Right forelimb (tissue), 1 donor: Measurements from ENCODE around the gene NFE2L3.
"Not testable (repeated sequence)": the region's sequence is repeated elsewhere in the genome, so short reads cannot be mapped to it uniquely, and the experiment has no call there.

ENCODE experiments used
- DNase-seq: peaks from one replicate; pipeline ENCODE4 v3.0.0-alpha.2; 2018

NFE2L3 gene

DNA sequence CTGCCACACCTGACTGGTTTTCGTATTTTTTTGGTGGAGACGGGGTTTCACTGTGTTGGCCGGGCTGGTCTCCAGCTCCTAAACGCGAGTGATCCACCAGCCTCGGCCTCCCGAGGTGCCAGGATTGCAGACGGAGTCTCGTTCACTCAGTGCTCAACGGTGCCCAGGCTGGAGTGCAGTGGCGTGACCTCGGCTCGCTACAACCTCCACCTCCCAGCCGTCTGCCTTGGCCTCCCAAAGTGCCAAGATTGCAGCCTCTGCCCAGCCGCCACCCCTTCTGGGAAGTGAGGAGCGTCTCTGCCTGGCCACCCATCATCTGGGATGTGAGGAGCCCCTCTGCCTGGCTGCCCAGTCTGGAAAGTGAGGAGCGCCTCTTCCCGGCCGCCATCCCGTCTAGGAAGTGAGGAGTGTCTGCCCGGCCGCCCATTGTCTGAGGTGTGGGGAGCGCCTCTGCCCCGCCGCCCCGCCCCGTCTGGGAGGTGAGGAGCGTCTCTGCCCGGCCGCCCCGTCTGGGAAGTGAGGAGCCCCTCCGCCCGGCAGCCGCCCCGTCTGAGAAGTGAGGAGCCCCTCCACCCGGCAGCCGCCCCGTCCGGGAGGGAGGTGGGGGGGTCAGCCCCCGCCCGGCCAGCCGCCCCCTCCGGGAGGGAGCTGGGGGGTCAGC lies 4.2 kb upstream of the NFE2L3 start:
- DNase-seq, result not testable (repeated sequence)

DNA sequence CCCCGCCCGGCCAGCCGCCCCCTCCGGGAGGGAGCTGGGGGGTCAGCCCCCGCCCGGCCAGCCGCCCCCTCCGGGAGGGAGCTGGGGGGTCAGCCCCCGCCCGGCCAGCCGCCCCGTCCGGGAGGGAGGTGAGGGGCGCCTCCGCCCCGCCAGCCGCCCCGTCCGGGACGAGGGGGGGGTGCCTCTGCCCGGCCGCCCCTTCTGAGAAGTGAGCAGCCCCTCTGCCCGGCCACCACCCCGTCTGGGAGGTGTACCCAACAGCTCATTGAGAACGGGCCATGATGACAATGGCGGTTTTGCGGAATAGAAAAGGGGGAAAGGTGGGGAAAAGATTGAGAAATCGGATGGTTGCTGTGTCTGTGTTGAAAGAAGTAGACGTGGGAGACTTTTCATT lies 3.7 kb upstream of the NFE2L3 start:
- not testable (repeated sequence) for DNase-seq

- DNase-seq, result no peak
These were observed 2.5 kb upstream of the NFE2L3 start for GRCh38 chr7:26149391-26149977.

DNA sequence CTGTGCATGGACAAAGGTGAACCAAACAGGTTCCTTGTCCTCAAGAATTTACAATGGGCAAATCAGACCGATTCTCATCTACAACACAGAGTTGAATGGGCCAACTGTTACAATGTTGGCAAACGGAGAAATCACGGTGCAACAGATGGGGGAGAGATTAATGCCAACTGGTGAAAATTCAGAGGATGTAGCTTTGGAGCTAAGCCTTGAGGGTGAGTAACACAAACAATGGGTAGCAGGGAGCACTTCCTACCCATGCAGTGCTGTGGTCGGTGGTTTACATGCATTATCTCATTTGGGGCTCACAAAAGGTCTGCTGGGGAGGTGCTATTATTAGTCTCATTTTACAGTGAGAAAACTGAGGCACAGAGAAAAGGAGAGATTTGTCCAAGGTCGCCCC lies 902 bp upstream of the NFE2L3 start:
- DNase-seq, result no peak

GRCh38 chr7:26151650-26151952 lies 397 bp upstream of the NFE2L3 start:
- no peak for DNase-seq

GRCh38 chr7:26152782-26153240 lies 813 bp downstream of the NFE2L3 start:
- not testable (repeated sequence) for DNase-seq

DNA sequence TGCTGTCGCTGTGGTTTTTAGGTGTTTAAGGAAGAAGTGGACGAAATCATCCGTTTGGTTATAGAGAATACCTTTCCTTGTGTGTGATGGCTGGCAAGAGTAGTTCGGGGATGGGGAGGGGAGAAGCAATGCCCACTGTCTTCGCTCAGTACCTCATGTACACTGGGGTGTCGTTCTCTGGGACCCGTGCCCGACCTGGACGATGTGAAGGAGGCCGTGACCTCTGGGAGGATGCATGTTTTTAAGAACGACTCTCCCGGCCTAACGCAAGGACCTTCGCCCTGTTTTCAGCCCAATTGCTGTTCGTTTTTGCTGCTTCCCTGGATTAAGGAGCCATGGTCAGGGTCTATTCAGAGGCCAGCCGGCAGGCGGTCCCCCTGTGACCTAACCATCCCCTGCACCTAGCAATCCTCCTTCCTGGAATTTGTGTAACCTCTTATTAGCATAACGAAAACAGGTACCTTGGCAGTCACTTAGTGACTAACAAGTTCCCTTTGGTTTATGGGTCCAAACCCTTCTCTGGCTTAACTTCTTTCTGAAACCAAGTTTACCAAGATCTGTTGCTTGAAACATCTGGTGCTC lies 1.3 kb downstream of the NFE2L3 start:
- no peak for DNase-seq

GRCh38 chr7:26153823-26154783 lies 2.1 kb downstream of the NFE2L3 start:
- DNase-seq, result no peak

DNA sequence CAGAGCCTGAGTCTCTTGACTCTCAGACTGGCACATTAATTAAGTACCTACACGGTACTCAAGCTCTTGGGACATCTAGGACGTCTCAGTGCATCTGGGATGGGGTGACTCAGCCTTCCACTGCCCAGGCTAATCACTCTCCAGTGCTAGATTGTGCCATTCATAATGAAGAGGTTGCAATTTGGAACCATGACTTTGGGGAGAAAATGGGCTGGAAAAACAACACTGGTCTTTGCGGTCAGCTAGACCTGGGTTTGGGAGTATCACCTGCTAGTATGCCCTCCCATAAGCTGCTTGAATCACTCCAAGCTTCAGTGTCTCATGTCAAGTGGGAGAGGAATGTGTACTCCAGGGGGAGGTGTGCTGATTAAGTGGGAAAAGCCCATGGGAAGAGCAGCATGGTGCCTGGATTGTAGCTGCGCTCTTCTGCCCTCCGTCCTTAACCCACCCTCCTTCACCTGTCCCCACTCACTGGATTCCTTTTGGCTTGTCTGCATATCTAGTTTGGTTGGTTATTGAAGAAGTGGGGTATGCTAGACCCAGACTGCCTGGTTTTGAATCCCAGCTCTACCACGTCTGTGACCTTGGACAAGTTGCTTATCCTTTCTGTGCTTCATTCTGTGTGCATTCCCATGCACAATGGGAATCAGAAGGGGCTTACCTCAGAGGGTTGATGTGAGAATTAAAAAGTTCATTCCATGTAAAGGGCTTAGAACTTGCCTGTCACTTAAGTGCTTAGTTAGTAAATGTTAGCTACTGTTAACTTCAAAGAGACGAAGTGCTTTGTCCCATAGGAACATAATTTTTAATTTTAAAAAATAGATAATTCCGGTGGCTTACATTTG lies 3.8 kb downstream of the NFE2L3 start:
- no peak for DNase-seq

DNA sequence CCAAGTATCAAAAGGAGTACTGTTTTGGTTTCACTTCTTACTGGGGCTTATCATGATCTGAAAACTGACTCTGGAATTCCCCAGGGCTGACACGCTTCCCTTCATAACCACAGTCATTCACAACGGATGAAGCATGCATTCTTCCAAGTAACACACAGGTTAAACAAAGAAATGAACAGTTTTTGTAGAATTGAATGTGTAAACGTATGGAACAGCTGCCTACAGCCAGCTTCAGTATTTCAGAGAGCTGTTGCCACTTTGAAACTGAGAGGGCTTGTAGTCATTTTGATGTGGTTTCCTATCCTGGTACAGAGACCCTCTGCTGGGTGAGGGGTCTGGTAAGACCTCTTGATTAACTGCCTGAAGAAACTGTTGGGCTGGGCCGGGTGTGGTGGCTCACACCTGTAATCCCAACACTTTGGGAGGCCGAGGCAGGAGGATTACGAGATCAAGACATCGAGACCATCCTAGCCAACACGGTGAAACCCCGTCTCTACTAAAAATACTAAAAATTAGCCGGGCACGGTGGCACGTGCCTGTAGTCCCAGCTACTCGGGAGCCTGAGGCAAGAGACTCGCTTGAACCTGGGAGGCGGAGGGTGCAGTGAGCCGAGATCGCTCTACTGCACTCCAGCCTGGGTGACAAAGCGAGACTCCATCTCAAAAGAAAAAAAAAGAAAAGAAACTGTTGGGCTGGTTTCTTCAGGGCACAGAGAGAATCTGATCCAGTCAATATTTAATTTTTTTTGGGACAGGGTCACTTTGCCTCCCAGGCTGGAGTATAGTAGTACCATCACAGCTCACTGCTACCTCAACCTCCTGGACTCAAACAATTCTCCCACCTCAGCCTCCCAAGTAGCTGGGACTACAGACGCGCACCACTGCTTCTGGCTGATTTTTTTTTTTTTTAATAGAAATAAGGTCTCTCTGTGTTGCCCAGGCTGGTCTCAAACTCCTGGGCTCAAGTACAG lies 4.7 kb downstream of the NFE2L3 start:
- DNase-seq, result no peak

DNA sequence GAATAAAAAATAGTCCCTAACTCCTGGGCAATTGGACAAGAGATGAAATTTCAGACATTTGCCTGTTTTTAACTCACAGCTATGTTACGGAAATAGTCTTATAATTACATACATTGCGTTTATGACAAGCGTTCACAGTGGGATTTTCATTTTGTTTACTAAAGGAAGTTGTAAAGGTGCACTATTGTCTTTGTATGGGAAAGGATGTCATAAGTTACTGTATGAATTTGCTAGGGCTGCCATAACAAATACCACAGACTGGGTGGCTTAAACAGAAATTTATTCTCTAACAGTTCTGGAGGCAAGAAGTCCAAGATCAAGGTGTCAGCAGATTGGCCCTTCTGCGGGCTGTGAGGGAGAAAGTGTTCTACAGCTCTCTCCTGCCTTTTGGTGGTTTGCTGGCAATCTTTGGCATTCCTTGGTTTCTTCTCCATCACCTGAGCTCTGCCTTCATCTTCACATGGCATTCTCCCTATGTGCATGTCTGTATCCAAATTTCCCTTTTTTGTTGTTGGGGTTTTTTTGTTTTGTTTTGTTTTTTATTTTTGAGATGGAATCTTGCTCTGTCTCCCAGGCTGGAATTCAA lies 5.6 kb downstream of the NFE2L3 start:
- DNase-seq, result no peak

- DNase-seq, result no peak
These were observed 7.2 kb downstream of the NFE2L3 start for GRCh38 chr7:26159243-26159642.

- DNase-seq, result no peak
These were observed 8.9 kb downstream of the NFE2L3 start for GRCh38 chr7:26160896-26161295.

- DNase-seq, result no peak
These were observed 10.4 kb downstream of the NFE2L3 start for GRCh38 chr7:26162431-26162830.

DNA sequence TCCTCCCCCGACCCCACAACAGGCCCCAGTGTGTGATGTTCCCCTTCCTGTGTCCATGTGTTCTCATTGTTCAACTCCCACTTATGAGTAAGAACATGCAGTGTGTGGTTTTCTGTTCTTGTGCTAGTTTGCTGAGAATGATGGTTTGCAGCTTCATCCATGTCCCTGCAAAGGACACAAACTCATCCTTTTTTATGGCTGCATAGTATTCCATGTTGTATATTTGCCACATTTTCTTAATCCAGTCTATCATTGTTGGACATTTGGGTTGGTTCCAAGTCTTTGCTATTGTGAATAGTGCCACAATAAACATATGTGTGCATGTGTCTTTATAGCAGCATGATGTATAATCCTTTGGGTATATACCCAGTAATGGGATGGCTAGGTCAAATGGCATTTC lies 11.8 kb downstream of the NFE2L3 start:
- DNase-seq, result not testable (repeated sequence)

- DNase-seq, result no peak
These were observed 14.1 kb downstream of the NFE2L3 start for GRCh38 chr7:26165950-26166683.

DNA sequence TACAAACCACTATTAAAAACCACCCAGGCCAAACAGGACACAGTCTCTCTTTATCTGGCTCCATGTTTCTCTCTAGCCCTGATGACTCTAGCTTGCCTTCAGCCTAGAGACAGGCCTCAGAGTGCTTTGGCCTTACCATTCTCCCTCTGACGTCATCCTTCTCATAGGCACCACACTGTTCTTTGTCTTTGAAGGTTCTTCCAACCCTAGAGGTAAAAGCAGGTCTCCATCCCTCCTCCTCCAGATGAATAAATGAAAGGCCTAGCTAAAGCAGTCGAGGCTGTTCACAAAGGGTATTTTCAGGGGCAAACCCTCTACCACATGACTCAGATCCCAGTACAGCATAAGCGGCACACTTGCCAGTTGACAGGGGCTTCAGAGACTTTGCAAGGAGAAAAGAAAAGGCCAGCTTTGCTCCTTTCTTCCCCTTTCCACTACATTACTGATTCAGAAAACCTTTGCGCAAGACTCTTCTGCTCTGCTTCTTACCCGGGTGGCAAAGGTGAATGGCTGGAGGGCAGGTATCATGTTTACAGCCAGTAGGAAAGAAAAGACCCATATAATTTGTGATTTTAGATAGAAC lies 14.8 kb downstream of the NFE2L3 start:
- no peak for DNase-seq

DNA sequence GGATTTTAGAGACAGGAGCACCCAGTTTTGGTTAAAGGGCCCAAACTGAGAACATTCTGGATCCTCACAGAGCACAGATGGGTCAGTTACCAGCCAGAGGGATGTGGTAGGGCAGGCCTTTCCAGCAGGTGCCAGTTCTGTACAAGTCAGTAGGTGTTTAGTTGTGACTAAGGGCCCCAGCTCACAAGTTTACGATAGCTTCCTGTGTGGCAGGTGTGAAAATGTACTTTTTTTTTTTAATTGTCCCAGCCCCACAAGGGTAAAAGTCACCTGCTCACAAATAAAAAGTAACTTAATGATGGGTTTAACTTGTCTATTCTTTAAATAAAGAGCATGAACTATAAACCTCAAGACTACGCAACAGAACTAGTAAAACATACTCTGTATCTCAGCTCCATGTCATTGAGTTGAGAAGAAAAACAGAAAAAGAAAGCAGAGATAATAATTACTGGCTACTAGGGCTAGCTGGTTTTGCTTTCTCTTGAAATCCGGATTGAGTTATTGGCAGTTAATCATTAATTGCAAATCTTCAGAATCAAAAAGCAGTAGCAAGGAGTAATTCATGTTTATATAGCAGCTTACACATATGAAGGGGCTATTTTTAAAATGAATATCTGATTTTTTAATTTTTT lies 15.4 kb downstream of the NFE2L3 start:
- no peak for DNase-seq

- DNase-seq, result no peak
These were observed 16.5 kb downstream of the NFE2L3 start for GRCh38 chr7:26168458-26169023.
